ENCODE data around the gene DHH. TPM values are rescaled to one million over a fixed set of nuclear protein-coding genes. Genes with fewer than 3 reads are reported as not detected.

The DHH gene
- total and polyA plus RNA-seq, 9 of the 15 experiments (the other 6 are each of a cell fraction or from before 2014, with no cell fraction given), result 0.07 to 2.6 (median 0.54) TPM

DNA sequence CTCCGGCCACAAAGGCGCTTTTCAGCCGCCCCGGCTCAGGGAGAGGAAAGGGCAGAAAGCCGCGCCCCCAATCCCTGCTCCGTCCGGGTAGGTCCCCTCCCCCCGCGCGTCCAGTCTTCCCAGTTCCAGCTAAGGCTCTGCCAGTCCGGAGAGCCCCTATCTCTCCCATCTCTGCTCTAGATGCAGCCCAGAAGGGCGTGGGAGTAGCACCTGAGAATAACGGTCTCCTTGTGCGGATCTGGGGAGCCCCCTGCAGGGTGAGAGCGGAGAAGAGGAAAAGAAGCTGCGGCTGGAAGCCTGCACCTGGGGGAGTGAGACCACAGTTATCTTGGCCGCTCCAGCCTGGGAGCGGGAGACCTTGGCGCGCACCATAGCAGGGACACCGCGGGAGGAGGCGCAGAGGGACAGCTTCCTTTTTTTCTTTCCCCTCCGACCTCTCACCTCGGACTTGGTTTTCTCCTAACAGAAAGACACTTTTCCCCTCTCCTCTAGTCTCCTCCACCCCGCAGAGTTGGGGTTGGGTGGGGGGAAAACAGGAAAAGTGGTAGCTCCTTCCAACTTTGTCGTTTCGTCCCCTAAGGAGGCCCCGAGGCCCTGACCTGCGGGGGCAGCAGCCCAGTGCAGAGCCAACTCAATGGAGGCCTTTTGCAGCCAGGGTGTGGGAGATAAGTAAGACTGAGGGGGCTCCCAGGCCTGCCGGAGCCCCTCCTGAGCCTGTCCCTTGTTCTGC lies 2.4 kb downstream of the DHH start (continued):
- TF ChIP-seq PURB (CRISPR knock-in tag; IDR thresholded peaks at IDR 0.05; ENCODE audit: low read depth) (no peak), WHSC1 (IDR thresholded peaks at IDR 0.05; ENCODE audit: low read length) (no peak), ZNF41 (CRISPR knock-in tag; conservative IDR thresholded peaks at IDR 0.05) (peak; percentile 21; the same call in 1 of the 2 replicates), ZNF589 (CRISPR knock-in tag; IDR thresholded peaks at IDR 0.05; ENCODE audit: low read depth) (peak; percentile 74; the same call in 1 of the 2 replicates), RBFOX2 (IDR thresholded peaks at IDR 0.05; ENCODE audit: low read depth, low read length) (peak; percentile 83), ZNF124 (CRISPR knock-in tag; IDR thresholded peaks at IDR 0.05) (no peak), EGR1 (conservative IDR thresholded peaks at IDR 0.05) (peak; percentile 92), NFIC (IDR thresholded peaks at IDR 0.05) (peak; percentile 79), POLR2G (IDR thresholded peaks at IDR 0.05; ENCODE audit: low read depth, low read length) (peak; percentile 82), NFXL1 (CRISPR knock-in tag; IDR thresholded peaks at IDR 0.05) (no peak), RB1 (IDR thresholded peaks at IDR 0.05; ENCODE audit: low read depth) (peak; percentile 92), SOX6 (IDR thresholded peaks at IDR 0.05) (peak; percentile 92), SMAD3 (CRISPR knock-in tag; conservative IDR thresholded peaks at IDR 0.05) (0 out of 2 replicates have a peak, but pooled peaks have one; percentile 9), PTBP1 (IDR thresholded peaks at IDR 0.05; ENCODE audit: low read depth, low read length) (0 out of 2 replicates have a peak, but pooled peaks have one; percentile 79), KDM4B (IDR thresholded peaks at IDR 0.05; ENCODE audit: borderline replicate concordance in 2 of 2, low read depth in 1 of 2) (peak in 1 of 2 experiments; percentile 83; a peak in 1 of 4 replicates), KLF6 (CRISPR knock-in tag; IDR thresholded peaks at IDR 0.05; ENCODE audit: borderline replicate concordance) (peak; percentile 65; the same call in 1 of the 2 replicates), MAZ (CRISPR knock-in tag; conservative IDR thresholded peaks at IDR 0.05 in 1 of 2, IDR thresholded peaks at IDR 0.05 in 1 of 2) (peak; percentile 86 to 92)
- TF ChIP-seq, protein P1, sequence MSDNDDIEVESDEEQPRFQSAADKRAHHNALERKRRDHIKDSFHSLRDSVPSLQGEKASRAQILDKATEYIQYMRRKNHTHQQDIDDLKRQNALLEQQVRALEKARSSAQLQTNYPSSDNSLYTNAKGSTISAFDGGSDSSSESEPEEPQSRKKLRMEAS (CRISPR knock-in tag; IDR thresholded peaks at IDR 0.05), result peak; percentile 94
- TF ChIP-seq, protein P2, sequence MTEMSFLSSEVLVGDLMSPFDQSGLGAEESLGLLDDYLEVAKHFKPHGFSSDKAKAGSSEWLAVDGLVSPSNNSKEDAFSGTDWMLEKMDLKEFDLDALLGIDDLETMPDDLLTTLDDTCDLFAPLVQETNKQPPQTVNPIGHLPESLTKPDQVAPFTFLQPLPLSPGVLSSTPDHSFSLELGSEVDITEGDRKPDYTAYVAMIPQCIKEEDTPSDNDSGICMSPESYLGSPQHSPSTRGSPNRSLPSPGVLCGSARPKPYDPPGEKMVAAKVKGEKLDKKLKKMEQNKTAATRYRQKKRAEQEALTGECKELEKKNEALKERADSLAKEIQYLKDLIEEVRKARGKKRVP (CRISPR knock-in tag; IDR thresholded peaks at IDR 0.05), result peak; percentile 48; the same call in 1 of the 2 replicates
- TF ChIP-seq, protein P3, sequence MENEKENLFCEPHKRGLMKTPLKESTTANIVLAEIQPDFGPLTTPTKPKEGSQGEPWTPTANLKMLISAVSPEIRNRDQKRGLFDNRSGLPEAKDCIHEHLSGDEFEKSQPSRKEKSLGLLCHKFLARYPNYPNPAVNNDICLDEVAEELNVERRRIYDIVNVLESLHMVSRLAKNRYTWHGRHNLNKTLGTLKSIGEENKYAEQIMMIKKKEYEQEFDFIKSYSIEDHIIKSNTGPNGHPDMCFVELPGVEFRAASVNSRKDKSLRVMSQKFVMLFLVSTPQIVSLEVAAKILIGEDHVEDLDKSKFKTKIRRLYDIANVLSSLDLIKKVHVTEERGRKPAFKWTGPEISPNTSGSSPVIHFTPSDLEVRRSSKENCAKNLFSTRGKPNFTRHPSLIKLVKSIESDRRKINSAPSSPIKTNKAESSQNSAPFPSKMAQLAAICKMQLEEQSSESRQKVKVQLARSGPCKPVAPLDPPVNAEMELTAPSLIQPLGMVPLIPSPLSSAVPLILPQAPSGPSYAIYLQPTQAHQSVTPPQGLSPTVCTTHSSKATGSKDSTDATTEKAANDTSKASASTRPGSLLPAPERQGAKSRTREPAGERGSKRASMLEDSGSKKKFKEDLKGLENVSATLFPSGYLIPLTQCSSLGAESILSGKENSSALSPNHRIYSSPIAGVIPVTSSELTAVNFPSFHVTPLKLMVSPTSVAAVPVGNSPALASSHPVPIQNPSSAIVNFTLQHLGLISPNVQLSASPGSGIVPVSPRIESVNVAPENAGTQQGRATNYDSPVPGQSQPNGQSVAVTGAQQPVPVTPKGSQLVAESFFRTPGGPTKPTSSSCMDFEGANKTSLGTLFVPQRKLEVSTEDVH (IDR thresholded peaks at IDR 0.05; ENCODE audit: low read depth, partially characterized antibody), result peak; percentile 81
- TF ChIP-seq, protein P4, sequence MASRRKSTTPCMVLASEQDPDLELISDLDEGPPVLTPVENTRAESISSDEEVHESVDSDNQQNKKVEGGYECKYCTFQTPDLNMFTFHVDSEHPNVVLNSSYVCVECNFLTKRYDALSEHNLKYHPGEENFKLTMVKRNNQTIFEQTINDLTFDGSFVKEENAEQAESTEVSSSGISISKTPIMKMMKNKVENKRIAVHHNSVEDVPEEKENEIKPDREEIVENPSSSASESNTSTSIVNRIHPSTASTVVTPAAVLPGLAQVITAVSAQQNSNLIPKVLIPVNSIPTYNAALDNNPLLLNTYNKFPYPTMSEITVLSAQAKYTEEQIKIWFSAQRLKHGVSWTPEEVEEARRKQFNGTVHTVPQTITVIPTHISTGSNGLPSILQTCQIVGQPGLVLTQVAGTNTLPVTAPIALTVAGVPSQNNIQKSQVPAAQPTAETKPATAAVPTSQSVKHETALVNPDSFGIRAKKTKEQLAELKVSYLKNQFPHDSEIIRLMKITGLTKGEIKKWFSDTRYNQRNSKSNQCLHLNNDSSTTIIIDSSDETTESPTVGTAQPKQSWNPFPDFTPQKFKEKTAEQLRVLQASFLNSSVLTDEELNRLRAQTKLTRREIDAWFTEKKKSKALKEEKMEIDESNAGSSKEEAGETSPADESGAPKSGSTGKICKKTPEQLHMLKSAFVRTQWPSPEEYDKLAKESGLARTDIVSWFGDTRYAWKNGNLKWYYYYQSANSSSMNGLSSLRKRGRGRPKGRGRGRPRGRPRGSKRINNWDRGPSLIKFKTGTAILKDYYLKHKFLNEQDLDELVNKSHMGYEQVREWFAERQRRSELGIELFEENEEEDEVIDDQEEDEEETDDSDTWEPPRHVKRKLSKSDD (conservative IDR thresholded peaks at IDR 0.05; ENCODE audit: low read length), result peak; percentile 84; the same call in 1 of the 2 replicates
